H1 (cell line): ENCODE results near the gene MARCKS. TPM values are rescaled to one million over a fixed set of nuclear protein-coding genes. Genes with fewer than 3 reads are reported as not detected.

ENCODE experiments used
- CTCF ChIA-PET: fragments of 300-600 bp; sonication (Branson Sonifier 250); formaldehyde crosslinking; loops from one replicate; lab custom pipeline; 2021; ENCODE audit not compliant: partially characterized antibody; lab: Charles Lee
- POLR2A ChIA-PET: fragments of 300-600 bp; sonication (Branson Sonifier 250); formaldehyde crosslinking; loops from one replicate; lab custom pipeline; 2021; ENCODE audit warnings: inconsistent platforms; ENCODE audit not compliant: partially characterized antibody; lab: Charles Lee
- DNase-seq, 2 experiments: peaks; one replicate each; pipeline versions ENCODE4 v3.0.0 to v3.0.0-alpha.2; 2010 to 2022; ENCODE audit warnings: low spot score in 2 of 2, low read depth in 1 of 2, mixed read lengths in 1 of 2
- FAIRE-seq: peaks from 2 replicates; lab custom pipeline; 2011; peaks lifted over from hg19 to GRCh38; lab: Jason Lieb, UNC
- H2AFZ ChIP-seq: 2 replicates; pipeline ENCODE4 v1.8.1; 2012; ENCODE audit warnings: low read length, inconsistent platforms
- H2AK5ac ChIP-seq: 2 replicates; pipeline ENCODE4 v1.6.1; 2013; ENCODE audit warnings: low read depth, low read length
- H2BK120ac ChIP-seq: replicated peaks from 2 replicates; pipeline ENCODE3; 2013; ENCODE audit warnings: low read depth, low read length, inconsistent platforms
- H2BK12ac ChIP-seq: 2 replicates; pipeline ENCODE4 v1.6.1; 2013; ENCODE audit warnings: low read depth, low read length
- H2BK15ac ChIP-seq: 2 replicates; pipeline ENCODE4 v1.6.1; 2013; ENCODE audit warnings: low read length
- H2BK20ac ChIP-seq: 2 replicates; pipeline ENCODE4 v1.6.1; 2013; ENCODE audit warnings: low read length
- H2BK5ac ChIP-seq: 2 replicates; pipeline ENCODE4 v1.6.1; 2013; ENCODE audit warnings: low read depth, low read length
- H3K14ac ChIP-seq: 2 replicates; pipeline ENCODE4 v1.6.1; 2013; ENCODE audit warnings: inconsistent platforms; ENCODE audit not compliant: insufficient read length
- H3K18ac ChIP-seq: 2 replicates; pipeline ENCODE4 v1.6.1; 2013; ENCODE audit warnings: low read length; ENCODE audit errors: extremely low read depth
- H3K23ac ChIP-seq: 2 replicates; pipeline ENCODE4 v1.6.1; 2013; ENCODE audit warnings: inconsistent platforms; ENCODE audit not compliant: insufficient read length
- H3K23me2 ChIP-seq: 2 replicates; pipeline ENCODE4 v1.6.1; 2013; ENCODE audit warnings: low read depth, low read length
- H3K27ac ChIP-seq: 2 replicates; pipeline ENCODE4 v1.6.1; 2011; ENCODE audit warnings: low read depth, low read length, inconsistent platforms
- H3K27me3 ChIP-seq, 4 experiments: replicated peaks in 1 of 4; 1 replicate in 1 of 4; 2 replicates in 3 of 4; pipeline versions ENCODE4 v1.6.1 to v1.8.1; 2011 to 2013; ENCODE audit warnings: low read length in 3 of 4, mild to moderate bottlenecking in 3 of 4, inconsistent platforms in 2 of 4, mixed read lengths in 2 of 4, moderate library complexity in 1 of 4; ENCODE audit not compliant: control insufficient read depth in 3 of 4, insufficient read depth in 3 of 4; ENCODE audit errors: extremely low read depth in 1 of 4
- H3K36me3 ChIP-seq, 4 experiments: 2 replicates each; pipeline versions ENCODE4 v1.6.1 to v1.8.1; 2011 to 2013; ENCODE audit warnings: mild to moderate bottlenecking in 4 of 4, low read length in 3 of 4, moderate library complexity in 2 of 4, control low read depth in 1 of 4, inconsistent platforms in 1 of 4; ENCODE audit not compliant: insufficient read depth in 4 of 4, control insufficient read depth in 2 of 4
- H3K4ac ChIP-seq: replicated peaks from 2 replicates; pipeline ENCODE3; 2013; ENCODE audit warnings: low read length, low read depth, mixed read lengths, inconsistent platforms; ENCODE audit not compliant: insufficient read length
- H3K4me1 ChIP-seq, 4 experiments: replicated peaks in 1 of 4; 1 replicate in 1 of 4; 2 replicates in 3 of 4; pipeline versions ENCODE4 v1.6.1 to v1.8.1; 2011 to 2013; ENCODE audit warnings: low read length in 3 of 4, inconsistent platforms in 2 of 4, mixed read lengths in 1 of 4; ENCODE audit not compliant: insufficient read depth in 4 of 4, control insufficient read depth in 3 of 4
- H3K4me2 ChIP-seq, 2 experiments: 2 replicates each; pipeline versions ENCODE4 v1.6.1 to v1.8.1; 2011 to 2013; ENCODE audit warnings: low read depth in 2 of 2, low read length in 2 of 2, control low read depth in 1 of 2, inconsistent platforms in 1 of 2, mild to moderate bottlenecking in 1 of 2; ENCODE audit not compliant: insufficient read depth in 1 of 2
- H3K4me3 ChIP-seq, 4 experiments: fragments of 200-600, 300-600 bp in 1 of 4; sonication (generic), shearing (Covaris generic), sonication (Bioruptor Twin) in 1 of 4; 2 replicates each; pipeline versions ENCODE4 v1.5.1 to v1.8.1; 2011 to 2016; ENCODE audit warnings: low read length in 4 of 4, low read depth in 3 of 4, control low read depth in 2 of 4, inconsistent platforms in 2 of 4, mild to moderate bottlenecking in 2 of 4, mixed read lengths in 1 of 4, moderate library complexity in 1 of 4; ENCODE audit not compliant: insufficient read depth in 2 of 4; ENCODE audit errors: extremely low read depth in 1 of 4
- H3K56ac ChIP-seq: replicated peaks from 2 replicates; pipeline ENCODE3; 2013; ENCODE audit warnings: low read depth, mild to moderate bottlenecking, mixed read lengths, low read length, inconsistent platforms; ENCODE audit not compliant: insufficient read length
- H3K79me1 ChIP-seq: 2 replicates; pipeline ENCODE4 v1.6.1; 2013; ENCODE audit warnings: low read depth, low read length, control low read depth
- H3K79me2 ChIP-seq, 2 experiments: 2 replicates each; pipeline versions ENCODE4 v1.6.1 to v1.8.1; 2012 to 2013; ENCODE audit warnings: low read length in 2 of 2, mild to moderate bottlenecking in 2 of 2, inconsistent platforms in 1 of 2; ENCODE audit not compliant: insufficient read depth in 2 of 2, control insufficient read depth in 1 of 2
- H3K9ac ChIP-seq, 4 experiments: replicated peaks in 1 of 4; 1 replicate in 1 of 4; 2 replicates in 3 of 4; pipeline versions ENCODE4 v1.6.1 to v1.8.1; 2011 to 2013; ENCODE audit warnings: low read depth in 3 of 4, low read length in 3 of 4, control low read depth in 2 of 4, mild to moderate bottlenecking in 2 of 4, moderate library complexity in 2 of 4, inconsistent platforms in 1 of 4; ENCODE audit errors: extremely low read depth in 1 of 4
- H3K9me3 ChIP-seq, 2 experiments: 2 replicates each; pipeline versions ENCODE4 v1.6.1 to v1.8.1; 2012 to 2013; ENCODE audit warnings: mild to moderate bottlenecking in 2 of 2, moderate library complexity in 2 of 2, control low read depth in 1 of 2, inconsistent platforms in 1 of 2, low read depth in 1 of 2, low read length in 1 of 2, mixed read lengths in 1 of 2; ENCODE audit not compliant: insufficient read depth in 2 of 2
- H4K20me1 ChIP-seq, 2 experiments: replicated peaks in 1 of 2; 2 replicates each; pipeline versions ENCODE3 to v1.8.1; 2011 to 2013; ENCODE audit warnings: inconsistent platforms in 2 of 2, low read length in 2 of 2, mild to moderate bottlenecking in 1 of 2; ENCODE audit not compliant: insufficient read depth in 2 of 2, control insufficient read depth in 1 of 2
- H4K5ac ChIP-seq: 2 replicates; pipeline ENCODE4 v1.6.1; 2013; ENCODE audit warnings: low read length, low read depth, mixed read lengths, inconsistent platforms; ENCODE audit not compliant: insufficient read length
- H4K8ac ChIP-seq: 2 replicates; pipeline ENCODE4 v1.8.0; 2013; ENCODE audit warnings: mild to moderate bottlenecking, moderate library complexity, low read length, inconsistent platforms; ENCODE audit not compliant: insufficient read depth; ENCODE audit errors: extremely low read depth
- H4K91ac ChIP-seq: replicated peaks from 2 replicates; pipeline ENCODE3; 2013; ENCODE audit warnings: low read length, mixed read lengths, inconsistent platforms; ENCODE audit not compliant: insufficient read length
- ATF3 ChIP-seq: IDR thresholded peaks from 2 replicates; pipeline ENCODE4 v1.6.1; 2011; ENCODE audit warnings: low read depth, mild to moderate bottlenecking, low read length; ENCODE audit not compliant: insufficient read depth
- GTF2F1 ChIP-seq: IDR thresholded peaks from 2 replicates; pipeline ENCODE4 v1.6.1; 2012; ENCODE audit warnings: low read depth, low read length, improper control_type of control experiment, borderline replicate concordance
- HDAC2 ChIP-seq, 2 experiments: fragments of 300-600 bp in 1 of 2; sonication (generic) in 1 of 2; IDR thresholded peaks; 2 replicates each; pipeline ENCODE4 v1.6.1; 2011 to 2012; ENCODE audit warnings: low read depth in 2 of 2, low read length in 2 of 2, mild to moderate bottlenecking in 2 of 2, moderate library complexity in 2 of 2, borderline replicate concordance in 1 of 2, inconsistent platforms in 1 of 2
- PHF8 ChIP-seq: fragments of 200-600 bp; sonication (generic); conservative IDR thresholded peaks from 2 replicates; pipeline ENCODE4 v1.7.1; 2012; ENCODE audit warnings: low read depth, mild to moderate bottlenecking, inconsistent platforms, low read length, moderate library complexity
- SAP30 ChIP-seq: fragments of 300-600 bp; sonication (generic); IDR thresholded peaks from 2 replicates; pipeline ENCODE4 v1.7.1; 2012; ENCODE audit warnings: low read length, moderate library complexity, mild to moderate bottlenecking, inconsistent platforms; ENCODE audit not compliant: insufficient read depth, insufficient replicate concordance
- SIRT6 ChIP-seq: IDR thresholded peaks from one replicate; pipeline ENCODE4 v1.7.1; 2012; ENCODE audit warnings: low read length, inconsistent platforms
- TAF7 ChIP-seq: optimal IDR thresholded peaks from 2 replicates; pipeline ENCODE3; 2011; ENCODE audit warnings: low read depth, mild to moderate bottlenecking, inconsistent platforms, low read length, moderate library complexity, borderline replicate concordance
- polyA plus RNA-seq, 7 experiments: library from polyadenylated mRNA; depleted of rRNA in 3 of 7; stranded (reverse) in 5 of 7; unstranded in 2 of 7; fragments of >200 nt in 5 of 7; fragments of 200-250 nt in 2 of 7; gene quantifications; 1 replicate in 5 of 7; 2 replicates in 1 of 7; 4 replicates in 1 of 7; pipeline versions ENCODE4 v1.2.1 to v1.2.3, GENCODE V29; 2011 to 2013; ENCODE audit warnings: missing spikeins in 2 of 7, mixed read lengths in 2 of 7
- total RNA-seq: library from RNA; stranded (reverse); fragmentation: NEBNext Ultra II Directional; extraction: Animal tissue kit (Norgen Biotek cat#: 25700); gene quantifications from 2 replicates; pipeline ENCODE4 v1.2.1, GENCODE V29; 2021

MARCKS gene
- total and polyA plus RNA-seq, 2 of the 8 experiments (the other 6 are each of a cell fraction or from before 2014, with no cell fraction given): 26.6 to 111 TPM

GRCh38 chr6:113893451-113893850, 36.3 kb downstream of the MARCKS start:
- Histone ChIP-seq H4K20me1 (no peaks in the 10 kb centered on the region), H3K27ac (no peak overlapping the region), H2AFZ (no peak overlapping the region), H2AK5ac (no peak overlapping the region), H3K36me3 (no peaks in the 10 kb centered on the region), H3K27me3 (no peaks in the 10 kb centered on the region), H2BK5ac (no peak overlapping the region), H3K4me1 (0 out of 7 replicates have a peak, but pooled peaks cover 0 to 2% (median 0%) of the 10 kb centered on the region in 4 experiments), H3K18ac (no peak overlapping the region), H3K79me1 (no peaks in the 10 kb centered on the region), H3K23me2 (no peaks in the 10 kb centered on the region), H3K9me3 (peaks cover 0 to 6% of the 10 kb centered on the region in 2 experiments; a peak in 1 of 4 replicates), H3K4me2 (no peak overlapping the region), H2BK15ac (no peak overlapping the region), H2BK12ac (no peak overlapping the region), H3K4me3 (no peak overlapping the region), H4K5ac (no peak overlapping the region), H4K8ac (no peak overlapping the region), H3K79me2 (no peaks in the 10 kb centered on the region), H3K14ac (no peak overlapping the region), H4K91ac (no peak overlapping the region), H3K4ac (no peak overlapping the region), H3K23ac (no peak overlapping the region), H3K9ac (no peak overlapping the region), H2BK20ac (no peak overlapping the region), H2BK120ac (no peak overlapping the region), H3K56ac (no peak overlapping the region)
- FAIRE-seq (no peak), DNase-seq (no peak)
- ChIA-PET CTCF (no interaction called here), POLR2A (no interaction called here)
- TF ChIP-seq GTF2F1: no peak
- no peak for TF ChIP-seq SIRT6
- TF ChIP-seq ATF3: no peak
- TF ChIP-seq TAF7: no peak
- TF ChIP-seq SAP30: no peak
- TF ChIP-seq PHF8: no peak
- TF ChIP-seq HDAC2 (IDR thresholded peaks at IDR 0.05; ENCODE audit: borderline replicate concordance in 1 of 2, low read depth in 2 of 2, low read length in 2 of 2): no peak
